ENCODE data around the gene PLEKHA1.

DNA sequence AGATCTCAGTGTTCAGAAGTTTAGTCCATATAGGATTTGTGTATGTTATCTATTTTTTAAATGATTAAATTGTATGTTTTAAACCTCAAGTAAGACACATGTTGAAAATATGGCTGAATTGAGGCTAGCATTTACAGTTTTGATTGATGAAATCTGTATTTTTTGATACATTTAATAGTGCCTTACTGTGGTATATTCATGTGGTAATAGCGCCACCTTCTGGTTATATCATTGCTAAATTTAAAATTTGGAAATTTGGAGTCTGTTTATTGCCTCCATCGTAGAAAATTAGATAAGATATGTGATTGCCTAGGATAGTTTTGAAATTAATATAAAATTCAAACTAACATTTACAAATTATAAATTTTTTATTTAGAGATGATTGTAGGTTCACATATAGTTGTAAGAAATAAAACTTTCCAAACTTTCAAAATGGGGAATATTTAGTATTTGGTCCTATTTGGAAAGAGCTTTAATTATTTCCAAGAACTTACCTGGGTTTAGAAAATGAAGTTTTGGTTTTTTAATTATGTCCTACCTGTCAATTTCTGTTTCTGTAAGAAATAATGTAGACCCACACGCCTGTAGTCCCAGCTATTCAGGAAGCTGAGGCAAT, 60.8 kb downstream of the PLEKHA1 start:
- no peak for TF ChIP-seq POLR2A (IDR thresholded peaks at IDR 0.05; ENCODE audit: extremely low read depth, insufficient read length)
- TF ChIP-seq, protein P1, sequence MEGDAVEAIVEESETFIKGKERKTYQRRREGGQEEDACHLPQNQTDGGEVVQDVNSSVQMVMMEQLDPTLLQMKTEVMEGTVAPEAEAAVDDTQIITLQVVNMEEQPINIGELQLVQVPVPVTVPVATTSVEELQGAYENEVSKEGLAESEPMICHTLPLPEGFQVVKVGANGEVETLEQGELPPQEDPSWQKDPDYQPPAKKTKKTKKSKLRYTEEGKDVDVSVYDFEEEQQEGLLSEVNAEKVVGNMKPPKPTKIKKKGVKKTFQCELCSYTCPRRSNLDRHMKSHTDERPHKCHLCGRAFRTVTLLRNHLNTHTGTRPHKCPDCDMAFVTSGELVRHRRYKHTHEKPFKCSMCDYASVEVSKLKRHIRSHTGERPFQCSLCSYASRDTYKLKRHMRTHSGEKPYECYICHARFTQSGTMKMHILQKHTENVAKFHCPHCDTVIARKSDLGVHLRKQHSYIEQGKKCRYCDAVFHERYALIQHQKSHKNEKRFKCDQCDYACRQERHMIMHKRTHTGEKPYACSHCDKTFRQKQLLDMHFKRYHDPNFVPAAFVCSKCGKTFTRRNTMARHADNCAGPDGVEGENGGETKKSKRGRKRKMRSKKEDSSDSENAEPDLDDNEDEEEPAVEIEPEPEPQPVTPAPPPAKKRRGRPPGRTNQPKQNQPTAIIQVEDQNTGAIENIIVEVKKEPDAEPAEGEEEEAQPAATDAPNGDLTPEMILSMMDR (IDR thresholded peaks at IDR 0.05; ENCODE audit: low read depth, low read length), result peak; percentile 16

Data from NB4 (cell line).